Measurements from ENCODE around the gene NRCAM.

NRCAM gene

DNA sequence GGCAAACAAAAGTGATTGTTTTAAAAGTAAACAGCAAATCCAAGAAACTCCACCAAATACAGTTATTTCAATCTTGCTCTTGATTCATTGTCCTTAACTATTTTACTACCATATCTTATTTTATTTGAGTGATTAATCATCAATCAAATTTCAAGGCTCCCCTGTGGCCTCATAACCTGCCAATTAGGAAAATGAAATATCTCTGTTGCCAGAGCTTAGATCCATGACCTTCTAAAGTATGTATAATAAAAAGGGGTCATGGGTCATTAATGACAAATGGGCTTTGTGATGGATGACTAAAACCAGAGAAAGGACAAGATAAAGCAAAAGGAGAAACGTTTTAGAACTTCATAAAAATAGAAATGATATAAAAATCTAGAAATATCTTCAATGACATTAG lies 28.5 kb downstream of the NRCAM start:
- peaks cover 26% of the 10 kb centered on the region for H3K36me3 ChIP-seq (replicated peaks; ENCODE audit: low read depth, low read length)
- peaks cover 74% of the 10 kb centered on the region for H4K20me1 ChIP-seq (ENCODE audit: insufficient read depth, low read length)
- no peak overlapping the region for H3K9ac ChIP-seq (ENCODE audit: low read length)
- H3K4me3 ChIP-seq (ENCODE audit: low read length) = no peak overlapping the region
- H3K27ac ChIP-seq (ENCODE audit: low read length) = no peak overlapping the region
- peaks cover 71% of the 10 kb centered on the region for H3K4me1 ChIP-seq (ENCODE audit: low read length)
- TF ChIP-seq CTCF (IDR thresholded peaks at IDR 0.05; ENCODE audit: low read depth, low read length) (no peak), EZH2phosphoT487 (IDR thresholded peaks at IDR 0.05; ENCODE audit: low read depth) (no peak)
- no peaks in the 10 kb centered on the region for H3K9me3 ChIP-seq (ENCODE audit: insufficient read depth, low read length)
- H3K27me3 ChIP-seq (ENCODE audit: low read depth, low read length) = no peaks in the 10 kb centered on the region
- no peak overlapping the region for H2AFZ ChIP-seq (ENCODE audit: low read depth, low read length)
- H3K4me2 ChIP-seq (ENCODE audit: low read length) = no peak overlapping the region
- H3K79me2 ChIP-seq (ENCODE audit: low read length) = peaks cover 99% of the 10 kb centered on the region

- H2AFZ ChIP-seq (ENCODE audit: low read depth, low read length) = no peak overlapping the region
- H3K27me3 ChIP-seq (ENCODE audit: low read depth, low read length) = no peaks in the 10 kb centered on the region
- no peak overlapping the region for H3K9ac ChIP-seq (ENCODE audit: low read length)
- H3K9me3 ChIP-seq (ENCODE audit: insufficient read depth, low read length) = no peaks in the 10 kb centered on the region
- H3K4me2 ChIP-seq (ENCODE audit: low read length) = no peak overlapping the region
- peaks cover 58% of the 10 kb centered on the region for H4K20me1 ChIP-seq (ENCODE audit: insufficient read depth, low read length)
- H3K27ac ChIP-seq (ENCODE audit: low read length) = no peak overlapping the region
- H3K4me3 ChIP-seq (ENCODE audit: low read length) = no peak overlapping the region
- H3K4me1 ChIP-seq (ENCODE audit: low read length) = peaks cover 87% of the 10 kb centered on the region
- H3K36me3 ChIP-seq (replicated peaks; ENCODE audit: low read depth, low read length) = peaks cover 18% of the 10 kb centered on the region
- peaks cover 99% of the 10 kb centered on the region for H3K79me2 ChIP-seq (ENCODE audit: low read length)
- TF ChIP-seq EZH2phosphoT487 (IDR thresholded peaks at IDR 0.05; ENCODE audit: low read depth) (no peak), CTCF (IDR thresholded peaks at IDR 0.05; ENCODE audit: low read depth, low read length) (no peak)
Observed at GRCh38 chr7:108425714-108426275, 30.4 kb downstream of the NRCAM start.

DNA sequence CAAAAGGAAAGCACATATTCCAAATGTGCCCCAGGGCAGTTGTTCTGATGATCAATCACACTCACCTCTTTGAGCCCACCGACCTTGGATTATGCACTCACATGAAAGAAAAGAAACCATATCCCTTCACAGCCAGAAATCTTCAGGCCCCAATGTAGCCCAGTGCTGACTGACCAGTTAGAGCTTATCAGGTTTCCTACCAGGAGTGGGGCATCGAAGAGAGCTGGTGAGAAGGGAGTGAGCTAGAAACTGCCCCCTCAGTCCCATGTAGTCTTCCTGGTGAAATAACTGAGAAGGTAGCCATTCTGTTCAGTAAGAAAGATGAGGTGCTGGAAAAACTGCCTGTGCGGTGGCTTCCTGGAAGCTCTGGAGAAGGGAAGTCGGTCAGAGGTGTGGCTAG lies 32.2 kb downstream of the NRCAM start:
- no peak for TF ChIP-seq EZH2phosphoT487 (IDR thresholded peaks at IDR 0.05; ENCODE audit: low read depth)
- TF ChIP-seq CTCF (IDR thresholded peaks at IDR 0.05; ENCODE audit: low read depth, low read length) = no peak
- Histone ChIP-seq H3K27ac (ENCODE audit: low read length) (peak overlapping the region; percentile 89), H3K79me2 (ENCODE audit: low read length) (peaks cover 99% of the 10 kb centered on the region), H3K9ac (ENCODE audit: low read length) (peak overlapping the region; percentile 38; the same call in 1 of the 2 replicates), H3K36me3 (replicated peaks; ENCODE audit: low read depth, low read length) (peaks cover 9% of the 10 kb centered on the region), H4K20me1 (ENCODE audit: insufficient read depth, low read length) (peaks cover 42% of the 10 kb centered on the region), H3K4me3 (ENCODE audit: low read length) (peak overlapping the region; percentile 34), H3K9me3 (ENCODE audit: insufficient read depth, low read length) (no peaks in the 10 kb centered on the region), H2AFZ (ENCODE audit: low read depth, low read length) (no peak overlapping the region), H3K4me1 (ENCODE audit: low read length) (peaks cover 89% of the 10 kb centered on the region), H3K27me3 (ENCODE audit: low read depth, low read length) (no peaks in the 10 kb centered on the region), H3K4me2 (ENCODE audit: low read length) (peak overlapping the region; percentile 70)

DNA sequence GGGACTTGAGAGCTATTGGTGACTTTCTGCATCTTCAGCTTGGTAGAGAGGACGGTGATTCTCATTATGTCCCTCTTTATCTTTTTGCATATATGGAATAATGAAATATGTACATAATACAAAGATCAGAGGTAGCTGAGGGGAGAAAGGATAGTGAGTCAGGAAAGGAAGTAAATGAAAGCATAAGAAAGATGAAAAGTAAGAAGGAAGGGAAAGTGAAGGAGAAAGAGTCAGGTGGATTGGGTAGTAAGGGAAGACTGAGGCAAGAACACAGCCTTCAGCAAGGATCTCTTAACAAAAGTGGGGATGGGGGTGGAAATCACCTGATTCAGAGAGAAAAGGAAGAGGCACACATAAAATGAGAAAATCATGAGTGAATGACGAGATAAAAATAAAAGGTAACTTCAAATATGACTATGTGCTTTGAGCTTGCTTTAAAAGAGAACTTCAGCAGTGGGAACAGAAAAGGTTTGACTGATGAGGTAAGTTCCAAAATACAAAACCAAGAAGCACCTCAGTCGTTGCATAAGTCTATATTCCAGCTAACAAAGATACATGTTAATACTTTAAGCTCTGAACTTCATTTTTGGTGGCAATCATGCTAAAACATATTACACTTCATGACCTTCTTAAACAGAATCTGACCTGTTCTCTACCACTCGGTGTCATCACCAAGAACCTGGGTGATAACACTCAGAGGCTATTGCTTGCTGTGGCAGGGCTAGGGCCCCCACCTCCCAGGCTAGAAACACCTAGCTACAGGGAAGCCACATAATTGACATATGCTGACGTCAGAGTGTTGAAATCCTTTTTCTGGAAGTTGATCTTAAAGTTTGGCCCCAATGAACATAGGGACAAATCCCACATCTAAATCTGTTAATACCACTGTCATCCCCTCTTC lies 32.9 kb downstream of the NRCAM start:
- Histone ChIP-seq H2AFZ (ENCODE audit: low read depth, low read length) (no peak overlapping the region), H3K79me2 (ENCODE audit: low read length) (peaks cover 99% of the 10 kb centered on the region), H3K27me3 (ENCODE audit: low read depth, low read length) (no peaks in the 10 kb centered on the region), H3K4me1 (ENCODE audit: low read length) (peaks cover 88% of the 10 kb centered on the region), H3K9me3 (ENCODE audit: insufficient read depth, low read length) (no peaks in the 10 kb centered on the region), H3K27ac (ENCODE audit: low read length) (peak overlapping the region; percentile 89), H3K4me3 (ENCODE audit: low read length) (peak overlapping the region; percentile 34), H3K4me2 (ENCODE audit: low read length) (peak overlapping the region; percentile 70), H3K9ac (ENCODE audit: low read length) (peak overlapping the region; percentile 38; the same call in 1 of the 2 replicates), H4K20me1 (ENCODE audit: insufficient read depth, low read length) (peaks cover 37% of the 10 kb centered on the region), H3K36me3 (replicated peaks; ENCODE audit: low read depth, low read length) (peaks cover 9% of the 10 kb centered on the region)
- TF ChIP-seq EZH2phosphoT487 (IDR thresholded peaks at IDR 0.05; ENCODE audit: low read depth) (no peak), CTCF (IDR thresholded peaks at IDR 0.05; ENCODE audit: low read depth, low read length) (no peak)

All from OCI-LY3 (cell line).